ENCODE results near the gene SBF2.

DNA sequence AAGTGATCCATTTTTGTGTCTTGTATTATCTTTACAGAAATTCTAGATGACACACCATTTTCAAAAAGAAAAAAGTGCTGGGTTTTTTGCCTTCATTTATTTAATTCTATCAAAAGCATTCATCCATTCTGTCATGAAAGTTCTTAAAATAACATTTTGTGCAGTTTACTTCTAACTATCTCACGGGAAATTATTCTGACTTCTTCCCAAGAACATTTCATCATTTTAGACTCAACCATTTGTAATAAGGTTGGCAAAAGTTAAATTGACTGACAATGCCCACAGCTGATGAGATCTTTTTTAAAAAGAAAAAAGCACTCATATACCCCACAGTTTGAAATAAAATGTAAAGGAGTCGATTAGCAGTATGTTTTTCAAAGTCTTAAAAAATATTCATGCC is 68.5 kb downstream of the SBF2 start:
- TF ChIP-seq TARDBP (IDR thresholded peaks at IDR 0.05) (no peak), NFRKB (IDR thresholded peaks at IDR 0.05) (no peak), ELF4 (IDR thresholded peaks at IDR 0.05) (no peak), LEF1 (IDR thresholded peaks at IDR 0.05; ENCODE audit: borderline replicate concordance) (no peak), SP1 (IDR thresholded peaks at IDR 0.05) (no peak), L3MBTL2 (conservative IDR thresholded peaks at IDR 0.05) (no peak), FOXK2 (IDR thresholded peaks at IDR 0.05) (no peak), ARNT (IDR thresholded peaks at IDR 0.05) (no peak), BHLHE40 (IDR thresholded peaks at IDR 0.05; ENCODE audit: borderline replicate concordance) (no peak), FOXA1 (IDR thresholded peaks at IDR 0.05) (no peak), HDGF (IDR thresholded peaks at IDR 0.05; ENCODE audit: borderline replicate concordance) (no peak), ZNF384 (IDR thresholded peaks at IDR 0.05) (no peak)
- TF ChIP-seq, protein P1, sequence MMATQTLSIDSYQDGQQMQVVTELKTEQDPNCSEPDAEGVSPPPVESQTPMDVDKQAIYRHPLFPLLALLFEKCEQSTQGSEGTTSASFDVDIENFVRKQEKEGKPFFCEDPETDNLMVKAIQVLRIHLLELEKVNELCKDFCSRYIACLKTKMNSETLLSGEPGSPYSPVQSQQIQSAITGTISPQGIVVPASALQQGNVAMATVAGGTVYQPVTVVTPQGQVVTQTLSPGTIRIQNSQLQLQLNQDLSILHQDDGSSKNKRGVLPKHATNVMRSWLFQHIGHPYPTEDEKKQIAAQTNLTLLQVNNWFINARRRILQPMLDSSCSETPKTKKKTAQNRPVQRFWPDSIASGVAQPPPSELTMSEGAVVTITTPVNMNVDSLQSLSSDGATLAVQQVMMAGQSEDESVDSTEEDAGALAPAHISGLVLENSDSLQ (IDR thresholded peaks at IDR 0.05) = no peak

All from HEK293T (cell line).